ENCODE results near the gene NTN1. TPM values are rescaled to one million over a fixed set of nuclear protein-coding genes. Genes with fewer than 3 reads are reported as not detected.

NTN1 gene
- polyA plus RNA-seq, 3 donors, result 0.03 to 0.04 TPM; not detected in 1

DNA sequence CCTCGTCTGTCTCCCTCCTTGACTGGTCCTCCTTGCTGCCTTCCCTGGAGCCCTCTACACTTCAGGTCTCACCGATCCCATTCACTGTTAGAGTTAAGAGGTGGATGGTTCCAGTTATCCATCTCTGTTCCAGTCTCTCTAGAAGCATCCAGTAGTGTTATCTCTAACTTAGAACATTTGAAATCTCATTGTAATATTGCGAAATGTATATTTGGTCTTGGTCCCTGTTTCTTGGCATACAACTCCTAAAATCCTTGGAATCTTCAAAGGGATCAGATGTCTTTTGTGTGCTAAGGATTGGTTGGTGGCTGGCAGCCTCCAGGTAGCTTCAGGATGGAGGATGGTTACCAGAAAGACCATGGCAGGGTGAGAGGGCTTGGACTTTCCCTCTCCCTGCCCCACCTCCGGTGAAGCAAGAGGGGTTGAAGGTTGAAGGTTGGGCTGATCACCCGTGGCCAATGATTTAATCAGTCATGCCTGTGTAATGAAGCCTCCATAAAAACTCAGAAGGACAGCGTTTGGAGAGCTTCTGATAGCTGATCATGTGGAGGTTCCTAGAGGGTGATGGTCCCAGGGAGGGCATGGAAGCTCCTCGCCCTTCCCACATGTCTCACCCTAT is 59.1 kb downstream of the NTN1 start:
- WGBS (ENCODE audit: insufficient coverage), result no CpG with 5 or more reads among the region's 7 CpGs
- no peaks in the 10 kb centered on the region for H3K36me3 Mint-ChIP-seq
- H3K27ac ChIP-seq (ENCODE audit: low read depth in 1 of 2, low read length in 2 of 2), result no peak overlapping the region

GRCh38 chr17:9080983-9081382 is 59.7 kb downstream of the NTN1 start:
- Histone ChIP-seq H3K27me3 (ENCODE audit: control insufficient read depth in 2 of 2, insufficient read depth in 2 of 2, low read length in 2 of 2) (no peaks in the 10 kb centered on the region), H4K20me1 (ENCODE audit: insufficient read depth, low read length) (no peaks in the 10 kb centered on the region), H3K79me2 (ENCODE audit: insufficient read depth, low read length) (no peaks in the 10 kb centered on the region), H3K27ac (ENCODE audit: low read depth in 1 of 2, low read length in 2 of 2) (no peak overlapping the region), H3K9me3 (replicated peaks in 1 of 2; ENCODE audit: control insufficient read depth in 1 of 2, insufficient read depth in 1 of 2, low read length in 2 of 2) (peaks cover 6 to 19% of the 10 kb centered on the region in 2 donors), H3K4me3 (replicated peaks in 1 of 3; ENCODE audit: low read depth in 2 of 3, low read length in 3 of 3) (no peak overlapping the region), H3K9ac (ENCODE audit: insufficient read depth, low read length, poor library complexity, severe bottlenecking) (no peak overlapping the region), H3K36me3 (replicated peaks in 1 of 2; ENCODE audit: control insufficient read depth in 1 of 2, insufficient read depth in 2 of 2, low read length in 2 of 2) (no peaks in the 10 kb centered on the region), H2AFZ (ENCODE audit: insufficient read depth, low read depth, low read length, poor library complexity, severe bottlenecking) (no peak overlapping the region), H3K4me2 (replicated peaks; ENCODE audit: extremely low read depth, low read length, poor library complexity, severe bottlenecking) (no peak overlapping the region), H3K4me1 (ENCODE audit: control insufficient read depth in 1 of 2, insufficient read depth in 2 of 2, low read length in 2 of 2) (no peaks in the 10 kb centered on the region)
- Mint-ChIP-seq H3K27ac (no peak overlapping the region), H3K9me3 (peaks cover 0 to 13% (median 4%) of the 10 kb centered on the region in 7 donors), H3K4me3 (no peak overlapping the region), H3K36me3 (no peaks in the 10 kb centered on the region), H3K27me3 (ENCODE audit: low read depth in 3 of 3) (peaks cover 2 to 6% (median 4%) of the 10 kb centered on the region in 3 donors), H3K4me1 (no peaks in the 10 kb centered on the region)
- intact Hi-C loops (cut with micrococcal nuclease), result no loop called here
- 78% methylated on average over 1 of the region's 3 CpGs for WGBS (ENCODE audit: insufficient coverage)
- TF ChIP-seq CTCF (IDR thresholded peaks at IDR 0.05), result no peak
- no peak for DNase-seq

More for the DNA sequence above, 59.1 kb downstream of the NTN1 start:
- DNase-seq, result no peak
- no peak for TF ChIP-seq CTCF (IDR thresholded peaks at IDR 0.05)
- Mint-ChIP-seq H3K27ac (no peak overlapping the region), H3K9me3 (peaks cover 0 to 13% (median 4%) of the 10 kb centered on the region in 7 donors), H3K4me1 (no peaks in the 10 kb centered on the region), H3K27me3 (ENCODE audit: low read depth in 3 of 3) (peaks cover 2 to 6% (median 4%) of the 10 kb centered on the region in 3 donors), H3K4me3 (no peak overlapping the region)
- no peaks in the 10 kb centered on the region for H4K20me1 ChIP-seq (ENCODE audit: insufficient read depth, low read length)
- H3K36me3 ChIP-seq (replicated peaks in 1 of 2; ENCODE audit: control insufficient read depth in 1 of 2, insufficient read depth in 2 of 2, low read length in 2 of 2), result no peaks in the 10 kb centered on the region
- no peaks in the 10 kb centered on the region for H3K27me3 ChIP-seq (ENCODE audit: control insufficient read depth in 2 of 2, insufficient read depth in 2 of 2, low read length in 2 of 2)
- no peaks in the 10 kb centered on the region for H3K4me1 ChIP-seq (ENCODE audit: control insufficient read depth in 1 of 2, insufficient read depth in 2 of 2, low read length in 2 of 2)
- no peaks in the 10 kb centered on the region for H3K79me2 ChIP-seq (ENCODE audit: insufficient read depth, low read length)
- no peak overlapping the region for H3K4me2 ChIP-seq (replicated peaks; ENCODE audit: extremely low read depth, low read length, poor library complexity, severe bottlenecking)
- intact Hi-C loops (cut with micrococcal nuclease), result no loop called here
- H3K9me3 ChIP-seq (replicated peaks in 1 of 2; ENCODE audit: control insufficient read depth in 1 of 2, insufficient read depth in 1 of 2, low read length in 2 of 2), result peaks cover 6 to 19% of the 10 kb centered on the region in 2 donors
- no peak overlapping the region for H2AFZ ChIP-seq (ENCODE audit: insufficient read depth, low read depth, low read length, poor library complexity, severe bottlenecking)
- H3K4me3 ChIP-seq (replicated peaks in 1 of 3; ENCODE audit: low read depth in 2 of 3, low read length in 3 of 3), result no peak overlapping the region
- no peak overlapping the region for H3K9ac ChIP-seq (ENCODE audit: insufficient read depth, low read length, poor library complexity, severe bottlenecking)
